Activated T-cell treated with anti-CD3 and anti-CD28 coated beads for 24 hours (primary cell): ENCODE data around the gene ZC3H18.

Source experiments
- DNase-seq: peaks from one replicate; pipeline ENCODE4 v3.0.0-alpha.2; 2020; ENCODE audit warnings: low read depth

ZC3H18 gene

GRCh38 chr16:88569985-88570690 is at the start of gene ZC3H18:
Gene ZC3H18 (plus strand): TSS chr16:88570403. CDS start chr16:88577124, 6,721 bp downstream.
- DNase-seq = peak; percentile 97

GRCh38 chr16:88521674-88522073 is 48.5 kb upstream of the ZC3H18 start:
- DNase-seq = no peak

- DNase-seq = no peak
Measured at GRCh38 chr16:88522276-88522949, 47.8 kb upstream of the ZC3H18 start.

- DNase-seq = no peak
Measured at GRCh38 chr16:88523309-88524161, 46.7 kb upstream of the ZC3H18 start.

GRCh38 chr16:88524274-88524972 is 45.8 kb upstream of the ZC3H18 start:
- DNase-seq = no peak

- DNase-seq = no peak
Measured at GRCh38 chr16:88524973-88525662, 45.1 kb upstream of the ZC3H18 start.

- no peak for DNase-seq
Measured at GRCh38 chr16:88525663-88525990, 44.6 kb upstream of the ZC3H18 start.

- no peak for DNase-seq
Measured at GRCh38 chr16:88526008-88526905, 43.9 kb upstream of the ZC3H18 start.

- DNase-seq = no peak
Measured at GRCh38 chr16:88526906-88527185, 43.4 kb upstream of the ZC3H18 start.

- DNase-seq = peak; percentile 47
Measured at GRCh38 chr16:88527186-88527936, 42.8 kb upstream of the ZC3H18 start.

GRCh38 chr16:88527937-88528743 is 42.1 kb upstream of the ZC3H18 start:
- no peak for DNase-seq

GRCh38 chr16:88528902-88529318 is 41.3 kb upstream of the ZC3H18 start:
- no peak for DNase-seq

GRCh38 chr16:88529596-88529995 is 40.6 kb upstream of the ZC3H18 start:
- no peak for DNase-seq

GRCh38 chr16:88530051-88530857 is 39.9 kb upstream of the ZC3H18 start:
- no peak for DNase-seq

GRCh38 chr16:88530858-88531203 is 39.4 kb upstream of the ZC3H18 start:
- DNase-seq = no peak

- DNase-seq = no peak
Measured at GRCh38 chr16:88531346-88531745, 38.9 kb upstream of the ZC3H18 start.

GRCh38 chr16:88531931-88532433 is 38.2 kb upstream of the ZC3H18 start:
- no peak for DNase-seq
